LNCaP clone FGC (cell line): ENCODE results near the gene PDGFD.

Source experiments
- DNase-seq: peaks from one replicate; pipeline ENCODE4 v3.0.0-alpha.2; 2011; ENCODE audit warnings: low read depth
- H3K4me3 ChIP-seq: 2 replicates; pipeline ENCODE4 v1.5.1; 2011; ENCODE audit warnings: mild to moderate bottlenecking, low read depth, low read length, control low read depth
- TF ChIP-seq, protein P1 (sequence below): IDR thresholded peaks from 2 replicates; pipeline ENCODE4 v1.5.1; 2012; ENCODE audit warnings: mild to moderate bottlenecking; ENCODE audit not compliant: control insufficient read depth, insufficient read depth; ENCODE audit errors: extremely low read depth

PDGFD gene

GRCh38 chr11:103883856-103884255, 280.1 kb downstream of the PDGFD start:
- no peak for DNase-seq
- TF ChIP-seq, protein P1, sequence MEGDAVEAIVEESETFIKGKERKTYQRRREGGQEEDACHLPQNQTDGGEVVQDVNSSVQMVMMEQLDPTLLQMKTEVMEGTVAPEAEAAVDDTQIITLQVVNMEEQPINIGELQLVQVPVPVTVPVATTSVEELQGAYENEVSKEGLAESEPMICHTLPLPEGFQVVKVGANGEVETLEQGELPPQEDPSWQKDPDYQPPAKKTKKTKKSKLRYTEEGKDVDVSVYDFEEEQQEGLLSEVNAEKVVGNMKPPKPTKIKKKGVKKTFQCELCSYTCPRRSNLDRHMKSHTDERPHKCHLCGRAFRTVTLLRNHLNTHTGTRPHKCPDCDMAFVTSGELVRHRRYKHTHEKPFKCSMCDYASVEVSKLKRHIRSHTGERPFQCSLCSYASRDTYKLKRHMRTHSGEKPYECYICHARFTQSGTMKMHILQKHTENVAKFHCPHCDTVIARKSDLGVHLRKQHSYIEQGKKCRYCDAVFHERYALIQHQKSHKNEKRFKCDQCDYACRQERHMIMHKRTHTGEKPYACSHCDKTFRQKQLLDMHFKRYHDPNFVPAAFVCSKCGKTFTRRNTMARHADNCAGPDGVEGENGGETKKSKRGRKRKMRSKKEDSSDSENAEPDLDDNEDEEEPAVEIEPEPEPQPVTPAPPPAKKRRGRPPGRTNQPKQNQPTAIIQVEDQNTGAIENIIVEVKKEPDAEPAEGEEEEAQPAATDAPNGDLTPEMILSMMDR: no peak
- H3K4me3 ChIP-seq: no peak overlapping the region

DNA sequence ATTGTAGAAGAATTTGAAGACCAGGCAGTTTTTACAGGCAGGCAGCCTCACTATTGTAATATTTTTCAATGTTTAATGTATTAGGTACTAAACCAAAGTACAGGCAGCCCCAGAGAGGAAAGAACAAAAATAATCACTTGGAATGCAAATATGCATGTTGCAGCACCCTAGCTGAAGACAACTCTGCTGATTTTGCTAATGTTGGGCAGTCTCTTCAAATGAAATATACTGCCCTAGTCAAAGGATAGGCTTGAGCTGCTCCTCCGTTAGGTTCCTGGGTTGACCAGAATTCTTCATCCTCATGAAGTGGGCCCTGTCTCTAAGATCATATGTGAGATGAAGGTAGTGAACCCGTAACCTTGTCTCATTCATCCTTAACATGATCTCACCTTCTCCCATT, 280.7 kb downstream of the PDGFD start:
- no peak overlapping the region for H3K4me3 ChIP-seq
- DNase-seq: no peak
- TF ChIP-seq, protein P1: no peak

- TF ChIP-seq, protein P1: no peak
- H3K4me3 ChIP-seq: no peak overlapping the region
- no peak for DNase-seq
These were observed 282.4 kb downstream of the PDGFD start for GRCh38 chr11:103881584-103881983.

DNA sequence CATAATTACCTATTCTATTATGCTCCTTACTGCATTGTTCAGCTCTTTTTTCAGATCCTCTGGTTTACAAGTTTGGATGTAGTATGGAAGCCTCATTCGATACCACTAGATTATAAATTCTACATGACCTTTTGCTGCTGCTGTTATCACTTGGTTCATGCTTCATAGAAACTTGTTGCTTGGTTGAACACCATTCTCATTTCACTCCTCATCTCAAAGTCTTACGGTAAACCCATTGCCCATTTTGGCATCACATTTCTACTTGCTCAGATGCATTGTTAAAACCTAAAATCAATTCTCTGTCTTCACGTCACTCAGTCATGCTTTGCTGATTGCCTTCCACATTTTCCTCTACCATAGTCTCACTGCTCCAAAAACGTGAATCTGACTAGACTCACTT, 283.0 kb downstream of the PDGFD start:
- no peak overlapping the region for H3K4me3 ChIP-seq
- TF ChIP-seq, protein P1: no peak
- no peak for DNase-seq

- TF ChIP-seq, protein P1: no peak
- no peak overlapping the region for H3K4me3 ChIP-seq
- DNase-seq: no peak
These were observed 285.3 kb downstream of the PDGFD start for GRCh38 chr11:103878646-103879045.

GRCh38 chr11:103877221-103877620, 286.7 kb downstream of the PDGFD start:
- H3K4me3 ChIP-seq: no peak overlapping the region
- no peak for DNase-seq
- TF ChIP-seq, protein P1: 0 out of 2 replicates have a peak, but pooled peaks have one; percentile 22

DNA sequence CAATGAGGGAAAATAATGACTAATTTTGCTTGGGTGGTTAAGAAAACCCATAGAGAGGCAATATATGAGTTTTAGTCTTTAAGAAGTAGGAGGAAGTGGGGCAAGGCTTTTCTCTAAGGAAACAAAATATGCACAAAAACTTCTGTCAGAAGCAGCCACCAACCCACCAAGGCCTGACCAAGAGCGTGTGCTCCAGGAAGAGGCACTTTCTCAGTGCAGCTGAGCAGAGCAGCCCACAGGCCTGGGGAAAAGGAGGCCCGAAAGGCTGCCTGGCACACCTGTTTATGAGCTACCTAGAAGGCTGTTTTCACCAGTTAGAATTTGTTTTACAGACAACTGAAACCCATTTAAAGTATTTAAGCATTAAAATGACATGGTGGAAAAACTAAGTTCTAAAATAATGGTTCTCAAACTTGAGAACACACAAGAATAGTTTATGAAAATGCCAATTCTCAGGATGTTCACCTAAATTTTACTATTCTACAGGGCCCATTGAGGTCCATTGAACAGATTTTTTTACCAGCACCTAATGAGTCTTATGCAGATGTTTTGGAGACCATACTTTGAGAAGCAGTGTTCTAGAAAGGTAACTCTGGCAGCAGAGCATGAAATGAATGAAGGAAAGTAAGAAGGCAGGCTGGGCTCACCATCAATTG, 288.0 kb downstream of the PDGFD start:
- DNase-seq: no peak
- no peak overlapping the region for H3K4me3 ChIP-seq
- TF ChIP-seq, protein P1: no peak
